Neuronal stem cell (in vitro differentiated cells): Measurements from ENCODE around the gene LTBP1.

Source experiments
- DNase-seq: peaks from one replicate; pipeline ENCODE4 v3.0.0-alpha.2; 2013; ENCODE audit warnings: low spot score
- H2AFZ ChIP-seq: one replicate; pipeline ENCODE4 v1.6.1; 2013; ENCODE audit warnings: mild to moderate bottlenecking, low read length, inconsistent platforms
- H2AK5ac ChIP-seq: 2 replicates; pipeline ENCODE4 v1.6.1; 2013; ENCODE audit warnings: low read depth, mild to moderate bottlenecking, inconsistent platforms, low read length, moderate library complexity, mixed read lengths
- H2BK120ac ChIP-seq: 2 replicates; pipeline ENCODE4 v1.6.1; 2013; ENCODE audit warnings: low read depth, mild to moderate bottlenecking, inconsistent platforms, low read length, moderate library complexity, mixed read lengths
- H2BK12ac ChIP-seq: one replicate; pipeline ENCODE4 v1.6.1; 2013; ENCODE audit warnings: low read length, inconsistent platforms
- H2BK15ac ChIP-seq: 2 replicates; pipeline ENCODE4 v1.6.1; 2013; ENCODE audit warnings: mild to moderate bottlenecking, low read length, inconsistent platforms, mixed read lengths
- H2BK5ac ChIP-seq: one replicate; pipeline ENCODE4 v1.6.1; 2013; ENCODE audit warnings: inconsistent platforms, mild to moderate bottlenecking, low read length, moderate library complexity
- H3K14ac ChIP-seq: one replicate; pipeline ENCODE4 v1.6.1; 2013; ENCODE audit warnings: low read length, inconsistent platforms
- H3K18ac ChIP-seq: 2 replicates; pipeline ENCODE4 v1.6.1; 2013; ENCODE audit warnings: low read length, inconsistent platforms
- H3K23ac ChIP-seq: 2 replicates; pipeline ENCODE4 v1.6.1; 2013; ENCODE audit warnings: low read depth, mild to moderate bottlenecking, mixed read lengths, low read length, inconsistent platforms; ENCODE audit not compliant: poor library complexity
- H3K27ac ChIP-seq: replicated peaks from 3 replicates; pipeline ENCODE4 v1.5.1; 2013; ENCODE audit warnings: low read length, inconsistent platforms
- H3K27me3 ChIP-seq, 3 experiments: 2 replicates each; pipeline ENCODE4 v1.6.1; 2013; ENCODE audit warnings: low read length in 3 of 3, mild to moderate bottlenecking in 2 of 3, inconsistent platforms in 1 of 3, low read depth in 1 of 3, mixed read lengths in 1 of 3, moderate library complexity in 1 of 3; ENCODE audit not compliant: control insufficient read depth in 3 of 3, insufficient read depth in 3 of 3
- H3K36me3 ChIP-seq, 2 donors: replicated peaks in 1 of 2; 2 replicates each; pipeline ENCODE4 v1.6.1; 2013; ENCODE audit warnings: low read length in 2 of 2; ENCODE audit not compliant: control insufficient read depth in 2 of 2, insufficient read depth in 2 of 2
- H3K4ac ChIP-seq: 2 replicates; pipeline ENCODE4 v1.6.1; 2013; ENCODE audit warnings: inconsistent platforms, mild to moderate bottlenecking, low read length, moderate library complexity
- H3K4me1 ChIP-seq, 2 donors: 1 replicate in 1 of 2; 2 replicates in 1 of 2; pipeline ENCODE4 v1.6.1; 2013; ENCODE audit warnings: low read length in 2 of 2, low read depth in 1 of 2; ENCODE audit not compliant: control insufficient read depth in 2 of 2, insufficient read depth in 1 of 2
- H3K4me2 ChIP-seq: one replicate; pipeline ENCODE4 v1.6.1; 2013; ENCODE audit warnings: mild to moderate bottlenecking, low read length, inconsistent platforms; ENCODE audit not compliant: insufficient read depth, poor library complexity, severe bottlenecking
- H3K4me3 ChIP-seq, 2 donors: 2 replicates each; pipeline ENCODE4 v1.5.1; 2013; ENCODE audit warnings: low read length in 2 of 2, mild to moderate bottlenecking in 2 of 2, inconsistent platforms in 1 of 2, moderate library complexity in 1 of 2
- H3K79me1 ChIP-seq: one replicate; pipeline ENCODE4 v1.6.1; 2013; ENCODE audit warnings: low read depth, mild to moderate bottlenecking, inconsistent platforms, low read length, moderate library complexity
- H3K9ac ChIP-seq: one replicate; pipeline ENCODE4 v1.6.1; 2013; ENCODE audit warnings: mild to moderate bottlenecking, low read depth, low read length, inconsistent platforms; ENCODE audit not compliant: poor library complexity
- H3K9me3 ChIP-seq, 2 donors: replicated peaks in 1 of 2; 2 replicates each; pipeline versions ENCODE3 to v1.6.1; 2013; ENCODE audit warnings: low read length in 2 of 2, mild to moderate bottlenecking in 2 of 2, inconsistent platforms in 1 of 2, low read depth in 1 of 2, mixed read lengths in 1 of 2, moderate library complexity in 1 of 2; ENCODE audit not compliant: control insufficient read depth in 2 of 2, insufficient read depth in 1 of 2
- H4K8ac ChIP-seq: one replicate; pipeline ENCODE4 v1.6.1; 2013; ENCODE audit warnings: low read depth, mild to moderate bottlenecking, inconsistent platforms, low read length, moderate library complexity
- H4K91ac ChIP-seq: one replicate; pipeline ENCODE4 v1.6.1; 2013; ENCODE audit warnings: low read length, low read depth, mild to moderate bottlenecking, inconsistent platforms; ENCODE audit not compliant: poor library complexity
- WGBS, 2 donors: extraction: QIAGEN DNeasy Blood & Tissue Kit; methylation state at CpG; one replicate each; pipeline ENCODE4 v1.1.7; 2013; ENCODE audit warnings: missing lambda C conversion rate in 2 of 2, mixed read lengths in 1 of 2; ENCODE audit not compliant: insufficient read length in 2 of 2, insufficient replicate concordance in 1 of 2; ENCODE audit errors: extremely low coverage in 2 of 2; 5-methylcytosine and 5-hydroxymethylcytosine counted together

The LTBP1 gene

DNA sequence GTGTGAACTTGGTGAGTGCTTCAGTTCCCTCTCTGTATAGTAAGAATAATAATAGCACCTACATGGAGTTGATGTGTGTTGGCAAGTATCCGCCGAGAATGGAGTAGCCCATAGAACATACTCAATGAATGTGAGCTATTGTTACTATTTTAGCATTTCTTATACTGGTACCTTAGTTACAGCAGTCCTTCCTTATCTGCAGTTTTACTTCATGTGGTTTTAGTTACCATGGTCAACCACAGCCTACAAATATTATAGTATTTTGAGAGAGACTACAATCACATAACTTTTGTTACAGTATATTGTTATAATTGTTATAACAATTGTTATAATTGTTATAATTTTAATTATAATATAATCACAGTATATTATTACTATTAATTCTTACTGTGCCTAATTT lies 377.2 kb downstream of the LTBP1 start:
- H2BK5ac ChIP-seq = no peak overlapping the region
- no peak overlapping the region for H4K91ac ChIP-seq
- H2AFZ ChIP-seq = no peak overlapping the region
- H2BK12ac ChIP-seq = no peak overlapping the region
- no peaks in the 10 kb centered on the region for H3K9me3 ChIP-seq
- H2AK5ac ChIP-seq = no peak overlapping the region
- H3K4me1 ChIP-seq = peaks cover 0 to 4% of the 10 kb centered on the region in 2 donors
- H2BK120ac ChIP-seq = no peak overlapping the region
- H2BK15ac ChIP-seq = no peak overlapping the region
- no peak overlapping the region for H3K4ac ChIP-seq
- no peaks in the 10 kb centered on the region for H3K27me3 ChIP-seq
- no peak overlapping the region for H3K23ac ChIP-seq
- no peak overlapping the region for H3K18ac ChIP-seq
- H3K79me1 ChIP-seq = no peaks in the 10 kb centered on the region
- no peak overlapping the region for H4K8ac ChIP-seq
- H3K36me3 ChIP-seq = peaks cover 0 to 5% of the 10 kb centered on the region in 2 donors
- DNase-seq = no peak
- no peak overlapping the region for H3K9ac ChIP-seq
- no peak overlapping the region for H3K4me2 ChIP-seq
- WGBS, 2 donors = no CpG with 5 or more reads among the region's 2 CpGs
- H3K27ac ChIP-seq = no peak overlapping the region
- no peak overlapping the region for H3K4me3 ChIP-seq
- no peak overlapping the region for H3K14ac ChIP-seq

- Histone ChIP-seq H2AK5ac (no peak overlapping the region), H2BK15ac (no peak overlapping the region), H3K4ac (no peak overlapping the region), H3K79me1 (no peaks in the 10 kb centered on the region), H2BK120ac (no peak overlapping the region), H4K8ac (no peak overlapping the region), H3K4me1 (peaks cover 0 to 4% of the 10 kb centered on the region in 2 donors), H2BK5ac (no peak overlapping the region), H2BK12ac (no peak overlapping the region), H3K27ac (no peak overlapping the region), H3K36me3 (peaks cover 0 to 2% of the 10 kb centered on the region in 2 donors), H3K14ac (no peak overlapping the region), H3K27me3 (no peaks in the 10 kb centered on the region), H3K9ac (no peak overlapping the region), H3K9me3 (no peaks in the 10 kb centered on the region), H3K4me3 (no peak overlapping the region), H4K91ac (no peak overlapping the region), H2AFZ (no peak overlapping the region), H3K18ac (no peak overlapping the region), H3K4me2 (no peak overlapping the region), H3K23ac (no peak overlapping the region)
- no CpG with 5 or more reads among the region's 4 CpGs for WGBS, 2 donors
- DNase-seq = no peak
Observed at GRCh38 chr2:33326100-33326499, 379.3 kb downstream of the LTBP1 start.

GRCh38 chr2:33333433-33333832 lies 386.7 kb downstream of the LTBP1 start:
- H3K36me3 ChIP-seq = no peaks in the 10 kb centered on the region
- H3K4ac ChIP-seq = no peak overlapping the region
- H2AFZ ChIP-seq = no peak overlapping the region
- no CpG with 5 or more reads among the region's 3 CpGs for WGBS, 2 donors
- no peak for DNase-seq
- H2BK5ac ChIP-seq = no peak overlapping the region
- no peak overlapping the region for H4K91ac ChIP-seq
- H3K79me1 ChIP-seq = no peaks in the 10 kb centered on the region
- H2AK5ac ChIP-seq = no peak overlapping the region
- no peak overlapping the region for H3K14ac ChIP-seq
- H3K23ac ChIP-seq = no peak overlapping the region
- no peak overlapping the region for H4K8ac ChIP-seq
- no peak overlapping the region for H3K4me2 ChIP-seq
- no peak overlapping the region for H3K27ac ChIP-seq
- no peak overlapping the region for H2BK120ac ChIP-seq
- no peak overlapping the region for H2BK12ac ChIP-seq
- no peaks in the 10 kb centered on the region for H3K4me1 ChIP-seq
- H3K9ac ChIP-seq = no peak overlapping the region
- no peaks in the 10 kb centered on the region for H3K9me3 ChIP-seq
- no peak overlapping the region for H3K18ac ChIP-seq
- H3K4me3 ChIP-seq = no peak overlapping the region
- no peaks in the 10 kb centered on the region for H3K27me3 ChIP-seq
- H2BK15ac ChIP-seq = no peak overlapping the region

GRCh38 chr2:33334083-33334482 lies 387.3 kb downstream of the LTBP1 start:
- no peaks in the 10 kb centered on the region for H3K27me3 ChIP-seq
- no peak overlapping the region for H3K18ac ChIP-seq
- H2BK12ac ChIP-seq = no peak overlapping the region
- no peak overlapping the region for H2BK120ac ChIP-seq
- H2BK15ac ChIP-seq = no peak overlapping the region
- no peak overlapping the region for H3K23ac ChIP-seq
- no peak overlapping the region for H3K4me2 ChIP-seq
- no peak for DNase-seq
- no peaks in the 10 kb centered on the region for H3K79me1 ChIP-seq
- no peak overlapping the region for H4K91ac ChIP-seq
- H3K4ac ChIP-seq = no peak overlapping the region
- no peaks in the 10 kb centered on the region for H3K4me1 ChIP-seq
- H3K36me3 ChIP-seq = no peaks in the 10 kb centered on the region
- H3K9ac ChIP-seq = no peak overlapping the region
- no peak overlapping the region for H3K14ac ChIP-seq
- WGBS, 2 donors = no CpG with 5 or more reads among the region's 4 CpGs
- no peak overlapping the region for H2AK5ac ChIP-seq
- no peak overlapping the region for H4K8ac ChIP-seq
- H3K27ac ChIP-seq = no peak overlapping the region
- no peak overlapping the region for H3K4me3 ChIP-seq
- H2BK5ac ChIP-seq = no peak overlapping the region
- H3K9me3 ChIP-seq = no peaks in the 10 kb centered on the region
- H2AFZ ChIP-seq = no peak overlapping the region
